ENCODE measurements around the gene RHO.

DNA sequence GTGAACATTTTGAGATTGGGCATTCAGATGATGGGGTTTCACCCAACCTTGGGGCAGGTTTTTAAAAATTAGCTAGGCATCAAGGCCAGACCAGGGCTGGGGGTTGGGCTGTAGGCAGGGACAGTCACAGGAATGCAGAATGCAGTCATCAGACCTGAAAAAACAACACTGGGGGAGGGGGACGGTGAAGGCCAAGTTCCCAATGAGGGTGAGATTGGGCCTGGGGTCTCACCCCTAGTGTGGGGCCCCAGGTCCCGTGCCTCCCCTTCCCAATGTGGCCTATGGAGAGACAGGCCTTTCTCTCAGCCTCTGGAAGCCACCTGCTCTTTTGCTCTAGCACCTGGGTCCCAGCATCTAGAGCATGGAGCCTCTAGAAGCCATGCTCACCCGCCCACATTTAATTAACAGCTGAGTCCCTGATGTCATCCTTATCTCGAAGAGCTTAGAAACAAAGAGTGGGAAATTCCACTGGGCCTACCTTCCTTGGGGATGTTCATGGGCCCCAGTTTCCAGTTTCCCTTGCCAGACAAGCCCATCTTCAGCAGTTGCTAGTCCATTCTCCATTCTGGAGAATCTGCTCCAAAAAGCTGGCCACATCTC lies 6.1 kb downstream of the RHO start:
- no peak for TF ChIP-seq EZH2 (IDR thresholded peaks at IDR 0.05; ENCODE audit: borderline replicate concordance, low read depth, low read length, severe bottlenecking)
- TF ChIP-seq, protein P1, sequence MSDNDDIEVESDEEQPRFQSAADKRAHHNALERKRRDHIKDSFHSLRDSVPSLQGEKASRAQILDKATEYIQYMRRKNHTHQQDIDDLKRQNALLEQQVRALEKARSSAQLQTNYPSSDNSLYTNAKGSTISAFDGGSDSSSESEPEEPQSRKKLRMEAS (IDR thresholded peaks at IDR 0.05; ENCODE audit: insufficient read depth, insufficient read length), result no peak
- TF ChIP-seq, protein P2, sequence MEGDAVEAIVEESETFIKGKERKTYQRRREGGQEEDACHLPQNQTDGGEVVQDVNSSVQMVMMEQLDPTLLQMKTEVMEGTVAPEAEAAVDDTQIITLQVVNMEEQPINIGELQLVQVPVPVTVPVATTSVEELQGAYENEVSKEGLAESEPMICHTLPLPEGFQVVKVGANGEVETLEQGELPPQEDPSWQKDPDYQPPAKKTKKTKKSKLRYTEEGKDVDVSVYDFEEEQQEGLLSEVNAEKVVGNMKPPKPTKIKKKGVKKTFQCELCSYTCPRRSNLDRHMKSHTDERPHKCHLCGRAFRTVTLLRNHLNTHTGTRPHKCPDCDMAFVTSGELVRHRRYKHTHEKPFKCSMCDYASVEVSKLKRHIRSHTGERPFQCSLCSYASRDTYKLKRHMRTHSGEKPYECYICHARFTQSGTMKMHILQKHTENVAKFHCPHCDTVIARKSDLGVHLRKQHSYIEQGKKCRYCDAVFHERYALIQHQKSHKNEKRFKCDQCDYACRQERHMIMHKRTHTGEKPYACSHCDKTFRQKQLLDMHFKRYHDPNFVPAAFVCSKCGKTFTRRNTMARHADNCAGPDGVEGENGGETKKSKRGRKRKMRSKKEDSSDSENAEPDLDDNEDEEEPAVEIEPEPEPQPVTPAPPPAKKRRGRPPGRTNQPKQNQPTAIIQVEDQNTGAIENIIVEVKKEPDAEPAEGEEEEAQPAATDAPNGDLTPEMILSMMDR (IDR thresholded peaks at IDR 0.05; ENCODE audit: extremely low read depth in 1 of 2, insufficient read depth in 1 of 2, low read depth in 1 of 2, low read length in 2 of 2), result no peak

All from endothelial cell of umbilical vein (primary cell).